GM23338 (cell line): Measurements from ENCODE around the gene KTI12. TPM values are rescaled to one million over a fixed set of nuclear protein-coding genes. Genes with fewer than 3 reads are reported as not detected.
"Not testable (repeated sequence)": the region's sequence is repeated elsewhere in the genome, so short reads cannot be mapped to it uniquely, and the experiment has no call there.

Source experiments
- ATAC-seq: fragments of 200-7000 bp; cut with Tn5 transposase; 3 replicates; pipeline ENCODE4 v1.9.1; 2020
- DNase-seq: peaks from one replicate; pipeline ENCODE4 v3.0.0-alpha.2; 2015; ENCODE audit warnings: low spot score
- H2AFZ ChIP-seq: fragments of 200-600 bp; sonication (generic); 2 replicates; pipeline ENCODE4 v1.8.0; 2016; ENCODE audit warnings: antibody characterized with exemption, mild to moderate bottlenecking, moderate library complexity
- H3F3A ChIP-seq: fragments of 200-600 bp; sonication (generic); replicated peaks from 2 replicates; pipeline ENCODE4 v1.8.0; 2017; ENCODE audit warnings: antibody characterized with exemption, mixed run types, low read depth
- H3K27ac ChIP-seq: fragments of 200-600 bp; sonication (generic); 2 replicates; pipeline ENCODE4 v1.6.1; 2016; ENCODE audit warnings: low read depth
- H3K27me3 ChIP-seq: fragments of 200-600 bp; sonication (generic); 2 replicates; pipeline ENCODE4 v1.8.0; 2016; ENCODE audit warnings: mild to moderate bottlenecking, mixed run types, moderate library complexity; ENCODE audit not compliant: insufficient read depth
- H3K36me3 ChIP-seq: fragments of 200-600 bp; sonication (generic); 2 replicates; pipeline ENCODE4 v1.8.0; 2016; ENCODE audit warnings: mild to moderate bottlenecking; ENCODE audit not compliant: insufficient read depth
- H3K4me1 ChIP-seq: fragments of 200-600 bp; sonication (generic); 2 replicates; pipeline ENCODE4 v1.8.0; 2016; ENCODE audit warnings: mild to moderate bottlenecking, moderate library complexity; ENCODE audit not compliant: insufficient read depth
- H3K4me2 ChIP-seq: fragments of 200-600 bp; sonication (generic); 2 replicates; pipeline ENCODE4 v1.7.1; 2017; ENCODE audit warnings: mixed run types
- H3K4me3 ChIP-seq: fragments of 200-600 bp; sonication (generic); 2 replicates; pipeline ENCODE4 v1.6.1; 2016; ENCODE audit warnings: mixed run types
- H3K79me2 ChIP-seq: fragments of 200-600 bp; sonication (generic); replicated peaks from 2 replicates; pipeline ENCODE4 v1.8.0; 2017; ENCODE audit warnings: mild to moderate bottlenecking; ENCODE audit not compliant: insufficient read depth
- H3K9me2 ChIP-seq: fragments of 200-600 bp; sonication (generic); 2 replicates; pipeline ENCODE4 v1.8.0; 2017; ENCODE audit not compliant: insufficient read depth
- H4K20me1 ChIP-seq: fragments of 200-600 bp; sonication (generic); replicated peaks from 2 replicates; pipeline ENCODE4 v1.8.0; 2017; ENCODE audit warnings: mild to moderate bottlenecking; ENCODE audit not compliant: insufficient read depth
- H3K27ac Mint-ChIP-seq: 2 replicates; pipeline ENCODE4 v1.8.0; 2020; ENCODE audit warnings: inconsistent platforms, mild to moderate bottlenecking, moderate library complexity, mixed read lengths
- H3K27me3 Mint-ChIP-seq: 3 replicates; pipeline ENCODE4 v1.8.0; 2022; ENCODE audit warnings: low read depth, mild to moderate bottlenecking, moderate library complexity, mixed read lengths, inconsistent platforms; ENCODE audit not compliant: insufficient read depth, poor library complexity
- H3K36me3 Mint-ChIP-seq: 3 replicates; pipeline ENCODE4 v1.8.0; 2021; ENCODE audit warnings: low read depth, mild to moderate bottlenecking, inconsistent platforms, moderate library complexity, mixed read lengths
- H3K4me1 Mint-ChIP-seq: 3 replicates; pipeline ENCODE4 v1.8.0; 2020; ENCODE audit warnings: mild to moderate bottlenecking, inconsistent platforms, mixed read lengths
- H3K4me3 Mint-ChIP-seq: 3 replicates; pipeline ENCODE4 v1.8.0; 2021; ENCODE audit warnings: moderate library complexity, mild to moderate bottlenecking, inconsistent platforms, mixed read lengths
- H3K9me3 Mint-ChIP-seq: 3 replicates; pipeline ENCODE4 v1.8.0; 2020; ENCODE audit warnings: moderate library complexity, mild to moderate bottlenecking, inconsistent platforms, mixed read lengths
- EZH2 ChIP-seq: fragments of 200-600 bp; sonication (generic); IDR thresholded peaks from one replicate; pipeline ENCODE4 v1.8.0; 2017; ENCODE audit warnings: antibody characterized with exemption, mild to moderate bottlenecking, low read depth; ENCODE audit not compliant: unreplicated experiment
- EZH2phosphoT487 ChIP-seq: fragments of 200-600 bp; sonication (generic); IDR thresholded peaks from one replicate; pipeline ENCODE4 v1.8.1; 2018; ENCODE audit warnings: antibody characterized with exemption; ENCODE audit not compliant: unreplicated experiment
- JUNB ChIP-seq: IDR thresholded peaks from one replicate; pipeline ENCODE4 v1.6.1; 2016; ENCODE audit warnings: antibody characterized with exemption; ENCODE audit not compliant: unreplicated experiment
- POLR2AphosphoS5 ChIP-seq: IDR thresholded peaks from 2 replicates; pipeline ENCODE4 v1.6.1; 2016; ENCODE audit warnings: antibody characterized with exemption, low read depth
- polyA plus RNA-seq: library from polyadenylated mRNA; unstranded; fragments of >200 nt; fragmentation: Nextera tagmentation; extraction: Ambion mirVana; gene quantifications from 2 replicates; pipeline ENCODE4 v1.2.1, GENCODE V29; 2016
- total RNA-seq: library from RNA; depleted of rRNA; stranded (reverse); fragments of >200 nt; shearing (Covaris generic); gene quantifications from 2 replicates; pipeline ENCODE4 v1.2.3, GENCODE V29; 2014
- TF ChIP-seq, protein P1 (sequence below): fragments of 250-450 bp; sonication (Bioruptor Pico); IDR thresholded peaks from 2 replicates; pipeline ENCODE4 v1.5.0; 2020; ENCODE audit warnings: mild to moderate bottlenecking, moderate library complexity

The KTI12 gene
- total and polyA plus RNA-seq, 2 experiments from 2014 or later: 8.7 to 13.0 TPM

- Mint-ChIP-seq H3K4me3 (peak overlapping the region; percentile 32; the same call in 1 of the 3 replicates), H3K36me3 (no peaks in the 10 kb centered on the region), H3K9me3 (no peaks in the 10 kb centered on the region), H3K27ac (peak overlapping the region; percentile 67), H3K4me1 (peaks cover 21% of the 10 kb centered on the region), H3K27me3 (peaks cover 6% of the 10 kb centered on the region)
- Histone ChIP-seq H3K4me3 (peak overlapping the region; percentile 30), H3K9me2 (no peaks in the 10 kb centered on the region), H2AFZ (peak overlapping the region; percentile 82), H3K27me3 (no peaks in the 10 kb centered on the region), H3K4me2 (peak overlapping the region; percentile 68), H3K4me1 (peaks cover 33% of the 10 kb centered on the region), H3K27ac (peak overlapping the region; percentile 98), H3K36me3 (no peaks in the 10 kb centered on the region), H3F3A (peaks cover 10% of the 10 kb centered on the region; the same call in 1 of the 2 replicates), H3K79me2 (no peaks in the 10 kb centered on the region), H4K20me1 (no peaks in the 10 kb centered on the region)
- no peak for DNase-seq
- TF ChIP-seq JUNB: no peak
- no peak for TF ChIP-seq POLR2AphosphoS5
- no peak for TF ChIP-seq EZH2
- TF ChIP-seq, protein P1, sequence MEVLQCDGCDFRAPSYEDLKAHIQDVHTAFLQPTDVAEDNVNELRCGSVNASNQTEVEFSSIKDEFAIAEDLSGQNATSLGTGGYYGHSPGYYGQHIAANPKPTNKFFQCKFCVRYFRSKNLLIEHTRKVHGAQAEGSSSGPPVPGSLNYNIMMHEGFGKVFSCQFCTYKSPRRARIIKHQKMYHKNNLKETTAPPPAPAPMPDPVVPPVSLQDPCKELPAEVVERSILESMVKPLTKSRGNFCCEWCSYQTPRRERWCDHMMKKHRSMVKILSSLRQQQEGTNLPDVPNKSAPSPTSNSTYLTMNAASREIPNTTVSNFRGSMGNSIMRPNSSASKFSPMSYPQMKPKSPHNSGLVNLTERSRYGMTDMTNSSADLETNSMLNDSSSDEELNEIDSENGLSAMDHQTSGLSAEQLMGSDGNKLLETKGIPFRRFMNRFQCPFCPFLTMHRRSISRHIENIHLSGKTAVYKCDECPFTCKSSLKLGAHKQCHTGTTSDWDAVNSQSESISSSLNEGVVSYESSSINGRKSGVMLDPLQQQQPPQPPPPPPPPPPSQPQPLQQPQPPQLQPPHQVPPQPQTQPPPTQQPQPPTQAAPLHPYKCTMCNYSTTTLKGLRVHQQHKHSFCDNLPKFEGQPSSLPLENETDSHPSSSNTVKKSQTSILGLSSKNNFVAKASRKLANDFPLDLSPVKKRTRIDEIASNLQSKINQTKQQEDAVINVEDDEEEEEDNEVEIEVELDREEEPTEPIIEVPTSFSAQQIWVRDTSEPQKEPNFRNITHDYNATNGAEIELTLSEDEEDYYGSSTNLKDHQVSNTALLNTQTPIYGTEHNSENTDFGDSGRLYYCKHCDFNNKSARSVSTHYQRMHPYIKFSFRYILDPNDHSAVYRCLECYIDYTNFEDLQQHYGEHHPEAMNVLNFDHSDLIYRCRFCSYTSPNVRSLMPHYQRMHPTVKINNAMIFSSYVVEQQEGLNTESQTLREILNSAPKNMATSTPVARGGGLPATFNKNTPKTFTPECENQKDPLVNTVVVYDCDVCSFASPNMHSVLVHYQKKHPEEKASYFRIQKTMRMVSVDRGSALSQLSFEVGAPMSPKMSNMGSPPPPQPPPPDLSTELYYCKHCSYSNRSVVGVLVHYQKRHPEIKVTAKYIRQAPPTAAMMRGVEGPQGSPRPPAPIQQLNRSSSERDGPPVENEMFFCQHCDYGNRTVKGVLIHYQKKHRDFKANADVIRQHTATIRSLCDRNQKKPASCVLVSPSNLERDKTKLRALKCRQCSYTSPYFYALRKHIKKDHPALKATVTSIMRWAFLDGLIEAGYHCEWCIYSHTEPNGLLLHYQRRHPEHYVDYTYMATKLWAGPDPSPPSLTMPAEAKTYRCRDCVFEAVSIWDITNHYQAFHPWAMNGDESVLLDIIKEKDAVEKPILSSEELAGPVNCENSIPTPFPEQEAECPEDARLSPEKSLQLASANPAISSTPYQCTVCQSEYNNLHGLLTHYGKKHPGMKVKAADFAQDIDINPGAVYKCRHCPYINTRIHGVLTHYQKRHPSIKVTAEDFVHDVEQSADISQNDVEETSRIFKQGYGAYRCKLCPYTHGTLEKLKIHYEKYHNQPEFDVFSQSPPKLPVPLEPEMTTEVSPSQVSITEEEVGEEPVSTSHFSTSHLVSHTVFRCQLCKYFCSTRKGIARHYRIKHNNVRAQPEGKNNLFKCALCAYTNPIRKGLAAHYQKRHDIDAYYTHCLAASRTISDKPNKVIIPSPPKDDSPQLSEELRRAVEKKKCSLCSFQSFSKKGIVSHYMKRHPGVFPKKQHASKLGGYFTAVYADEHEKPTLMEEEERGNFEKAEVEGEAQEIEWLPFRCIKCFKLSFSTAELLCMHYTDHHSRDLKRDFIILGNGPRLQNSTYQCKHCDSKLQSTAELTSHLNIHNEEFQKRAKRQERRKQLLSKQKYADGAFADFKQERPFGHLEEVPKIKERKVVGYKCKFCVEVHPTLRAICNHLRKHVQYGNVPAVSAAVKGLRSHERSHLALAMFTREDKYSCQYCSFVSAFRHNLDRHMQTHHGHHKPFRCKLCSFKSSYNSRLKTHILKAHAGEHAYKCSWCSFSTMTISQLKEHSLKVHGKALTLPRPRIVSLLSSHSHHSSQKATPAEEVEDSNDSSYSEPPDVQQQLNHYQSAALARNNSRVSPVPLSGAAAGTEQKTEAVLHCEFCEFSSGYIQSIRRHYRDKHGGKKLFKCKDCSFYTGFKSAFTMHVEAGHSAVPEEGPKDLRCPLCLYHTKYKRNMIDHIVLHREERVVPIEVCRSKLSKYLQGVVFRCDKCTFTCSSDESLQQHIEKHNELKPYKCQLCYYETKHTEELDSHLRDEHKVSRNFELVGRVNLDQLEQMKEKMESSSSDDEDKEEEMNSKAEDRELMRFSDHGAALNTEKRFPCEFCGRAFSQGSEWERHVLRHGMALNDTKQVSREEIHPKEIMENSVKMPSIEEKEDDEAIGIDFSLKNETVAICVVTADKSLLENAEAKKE (CRISPR knock-in tag): no peak
- no peak for TF ChIP-seq EZH2phosphoT487
- no peak for ATAC-seq
Measured at GRCh38 chr1:52007215-52008002, 26.2 kb downstream of the KTI12 start.

DNA sequence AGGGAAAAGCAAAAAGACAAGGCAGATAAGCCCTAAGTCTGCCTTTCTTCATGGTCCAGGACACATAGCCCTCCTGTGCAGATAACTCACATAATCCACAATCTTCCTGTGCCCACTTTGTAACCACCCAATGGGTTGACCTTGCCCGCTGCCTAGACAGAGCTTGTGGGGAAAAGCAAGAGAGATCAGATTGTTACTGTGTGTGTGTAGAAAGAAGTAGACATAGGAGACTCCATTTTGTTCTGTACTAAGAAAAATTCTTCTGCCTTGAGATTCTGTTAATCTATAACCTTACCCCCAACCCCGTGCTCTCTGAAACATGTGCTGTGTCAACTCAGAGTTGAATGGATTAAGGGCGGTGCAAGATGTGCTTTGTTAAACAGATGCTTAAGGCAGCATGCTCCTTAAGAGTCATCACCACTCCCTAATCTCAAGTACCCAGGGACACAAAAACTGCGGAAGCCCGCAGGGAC lies 27.5 kb downstream of the KTI12 start:
- not testable (repeated sequence) for H3K4me3 Mint-ChIP-seq, H3F3A ChIP-seq, H4K20me1 ChIP-seq, H3K79me2 ChIP-seq, ATAC-seq, H3K36me3 ChIP-seq, H3K9me2 ChIP-seq, H3K27me3 Mint-ChIP-seq, H3K27me3 ChIP-seq, H3K9me3 Mint-ChIP-seq, DNase-seq, H3K36me3 Mint-ChIP-seq
- peak overlapping the region; percentile 70 for H3K27ac Mint-ChIP-seq
- Histone ChIP-seq H3K4me1 (peaks cover 26% of the 10 kb centered on the region), H3K4me2 (peak overlapping the region; percentile 62), H2AFZ (peak overlapping the region; percentile 97), H3K4me3 (peak overlapping the region; percentile 23; the same call in 1 of the 2 replicates), H3K27ac (peak overlapping the region; percentile 98)
- peaks cover 21% of the 10 kb centered on the region for H3K4me1 Mint-ChIP-seq

DNA sequence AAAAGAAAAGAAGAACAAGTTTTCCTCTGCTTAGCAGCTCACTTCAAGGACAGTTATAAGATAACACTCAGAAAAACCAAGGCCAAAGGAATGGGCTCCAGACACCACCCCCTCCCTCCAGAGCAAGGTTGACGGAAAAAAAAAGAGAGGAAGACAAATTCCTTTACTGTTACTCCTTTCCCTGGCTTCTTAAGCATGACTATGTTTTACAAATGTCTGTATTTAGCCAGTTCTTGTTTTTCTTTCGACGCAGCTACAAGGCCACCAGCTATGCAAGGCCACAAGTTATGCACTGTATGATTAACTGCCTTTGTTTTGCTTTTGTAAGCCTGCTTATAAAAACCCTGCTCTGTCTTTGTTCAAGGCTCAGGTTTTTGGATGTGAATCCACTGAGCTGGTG lies 28.1 kb downstream of the KTI12 start:
- H3K36me3 Mint-ChIP-seq, H3K27me3 Mint-ChIP-seq, H3K36me3 ChIP-seq, H3K27me3 ChIP-seq, H3K9me2 ChIP-seq, H3K4me3 Mint-ChIP-seq, H3F3A ChIP-seq, H3K9me3 Mint-ChIP-seq, H4K20me1 ChIP-seq, H3K27ac Mint-ChIP-seq, H3K79me2 ChIP-seq: not testable (repeated sequence)
- Histone ChIP-seq H3K4me1 (peaks cover 26% of the 10 kb centered on the region), H3K4me3 (peak overlapping the region; percentile 23; the same call in 1 of the 2 replicates), H3K4me2 (peak overlapping the region; percentile 62), H2AFZ (peak overlapping the region; percentile 97), H3K27ac (peak overlapping the region; percentile 98)
- H3K4me1 Mint-ChIP-seq: peaks cover 21% of the 10 kb centered on the region
- ATAC-seq: peak; percentile 31
- peak; percentile 56 for DNase-seq
